Adipocyte (in vitro differentiated cells): ENCODE results near the gene CFAP47.

Source experiments
- DNase-seq: peaks from one replicate; pipeline ENCODE4 v3.0.0-alpha.2; 2015; ENCODE audit warnings: low read depth
- H3K27me3 ChIP-seq: replicated peaks from 2 replicates; pipeline ENCODE4 v1.7.0; 2013; ENCODE audit warnings: mild to moderate bottlenecking, low read length, moderate library complexity; ENCODE audit not compliant: control insufficient read depth, insufficient read depth
- H3K36me3 ChIP-seq: 2 replicates; pipeline ENCODE4 v1.7.0; 2013; ENCODE audit warnings: low read length, mild to moderate bottlenecking, moderate library complexity; ENCODE audit not compliant: control insufficient read depth, insufficient read depth, severe bottlenecking
- H3K4me1 ChIP-seq: 2 replicates; pipeline ENCODE4 v1.7.0; 2013; ENCODE audit warnings: mild to moderate bottlenecking, low read length, moderate library complexity; ENCODE audit not compliant: control insufficient read depth, insufficient read depth
- H3K4me3 ChIP-seq: 2 replicates; pipeline ENCODE4 v1.7.0; 2013; ENCODE audit warnings: mild to moderate bottlenecking, low read length, moderate library complexity
- H3K9ac ChIP-seq: 2 replicates; pipeline ENCODE4 v1.7.0; 2013; ENCODE audit warnings: mild to moderate bottlenecking, low read length, moderate library complexity
- H3K9me3 ChIP-seq: 2 replicates; pipeline ENCODE4 v1.7.0; 2013; ENCODE audit warnings: mild to moderate bottlenecking, low read length, moderate library complexity; ENCODE audit not compliant: control insufficient read depth

Gene CFAP47

GRCh38 chrX:36388901-36389300 is 469.4 kb downstream of the CFAP47 start:
- Histone ChIP-seq H3K9me3 (no peaks in the 10 kb centered on the region), H3K27me3 (no peaks in the 10 kb centered on the region), H3K4me1 (no peaks in the 10 kb centered on the region), H3K9ac (no peak overlapping the region), H3K36me3 (no peaks in the 10 kb centered on the region), H3K4me3 (no peak overlapping the region)
- no peak for DNase-seq

- Histone ChIP-seq H3K4me3 (no peak overlapping the region), H3K36me3 (no peaks in the 10 kb centered on the region)
These were observed 482.2 kb downstream of the CFAP47 start for GRCh38 chrX:36401774-36402173.

DNA sequence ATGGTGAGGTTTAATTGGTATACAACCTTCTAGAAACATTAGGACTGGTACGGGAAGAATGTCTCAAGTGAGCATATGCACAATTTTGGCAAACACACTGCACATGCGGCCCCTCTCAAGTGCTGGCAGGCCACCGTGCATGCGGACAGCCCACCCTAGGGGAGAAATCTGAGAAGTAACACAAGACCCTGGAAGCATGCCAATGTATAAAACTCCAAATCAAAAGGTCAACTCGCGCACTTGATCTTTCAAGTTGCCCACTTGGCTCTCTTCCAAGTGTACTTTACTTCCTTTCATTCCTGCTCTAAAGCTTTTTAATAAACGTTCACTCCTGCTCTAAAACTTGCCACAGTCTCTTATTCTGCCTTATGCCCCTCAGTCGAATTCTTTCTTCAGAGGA is 488.3 kb downstream of the CFAP47 start:
- no peaks in the 10 kb centered on the region for H3K27me3 ChIP-seq
- no peaks in the 10 kb centered on the region for H3K36me3 ChIP-seq
- no peak overlapping the region for H3K9ac ChIP-seq
- no peak for DNase-seq
- H3K4me1 ChIP-seq: no peaks in the 10 kb centered on the region
- H3K4me3 ChIP-seq: no peak overlapping the region
- peaks cover 3% of the 10 kb centered on the region for H3K9me3 ChIP-seq

More at GRCh38 chrX:36401774-36402173, 482.2 kb downstream of the CFAP47 start:
- DNase-seq: no peak
- Histone ChIP-seq H3K4me1 (no peaks in the 10 kb centered on the region), H3K9me3 (no peaks in the 10 kb centered on the region), H3K27me3 (no peaks in the 10 kb centered on the region), H3K9ac (no peak overlapping the region)

GRCh38 chrX:36414056-36414455 is 494.5 kb downstream of the CFAP47 start:
- no peak for DNase-seq
- Histone ChIP-seq H3K4me1 (no peaks in the 10 kb centered on the region), H3K36me3 (no peaks in the 10 kb centered on the region)

DNA sequence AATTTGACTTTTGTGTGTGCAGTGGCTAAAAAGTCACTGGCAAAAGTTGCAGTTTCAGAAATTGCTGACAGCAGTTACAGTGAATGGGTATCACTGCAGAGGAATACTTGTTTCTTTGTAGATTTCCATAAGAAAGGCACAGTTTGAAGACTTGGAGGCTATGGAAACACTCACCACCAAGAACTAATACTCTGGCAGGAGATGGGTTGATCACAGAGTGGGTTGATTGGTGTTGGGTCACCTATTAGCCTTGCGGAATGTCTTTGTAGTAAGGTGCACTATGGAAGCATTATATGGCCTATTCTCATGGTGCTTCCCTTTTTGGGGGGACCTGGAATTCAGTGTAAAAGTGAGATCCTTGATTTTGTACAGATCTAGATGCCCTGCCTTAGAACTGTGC is 502.8 kb downstream of the CFAP47 start:
- Histone ChIP-seq H3K4me3 (no peak overlapping the region), H3K36me3 (no peaks in the 10 kb centered on the region), H3K9ac (no peak overlapping the region), H3K4me1 (no peaks in the 10 kb centered on the region), H3K9me3 (no peaks in the 10 kb centered on the region), H3K27me3 (no peaks in the 10 kb centered on the region)
- DNase-seq: no peak

More at GRCh38 chrX:36414056-36414455, 494.5 kb downstream of the CFAP47 start:
- H3K9ac ChIP-seq: no peak overlapping the region
- no peaks in the 10 kb centered on the region for H3K9me3 ChIP-seq
- H3K4me3 ChIP-seq: no peak overlapping the region
- no peaks in the 10 kb centered on the region for H3K27me3 ChIP-seq

GRCh38 chrX:36431819-36432218 is 512.3 kb downstream of the CFAP47 start:
- DNase-seq: peak; percentile 22

GRCh38 chrX:36434522-36434921 is 515.0 kb downstream of the CFAP47 start:
- Histone ChIP-seq H3K9ac (no peak overlapping the region), H3K4me1 (no peaks in the 10 kb centered on the region), H3K27me3 (no peaks in the 10 kb centered on the region), H3K36me3 (no peaks in the 10 kb centered on the region), H3K9me3 (peaks cover 2% of the 10 kb centered on the region), H3K4me3 (no peak overlapping the region)
- DNase-seq: no peak

More at GRCh38 chrX:36431819-36432218, 512.3 kb downstream of the CFAP47 start:
- H3K36me3 ChIP-seq: no peaks in the 10 kb centered on the region
- no peaks in the 10 kb centered on the region for H3K9me3 ChIP-seq
- H3K9ac ChIP-seq: no peak overlapping the region
- H3K4me3 ChIP-seq: no peak overlapping the region
- H3K4me1 ChIP-seq: no peaks in the 10 kb centered on the region
- no peaks in the 10 kb centered on the region for H3K27me3 ChIP-seq
